ENCODE measurements around the gene ANO8. TPM values are rescaled to one million over a fixed set of nuclear protein-coding genes. Genes with fewer than 3 reads are reported as not detected.
A peak's percentile ranks its signal among the peaks of the same experiment; 100 is the strongest.

Gene ANO8
- total RNA-seq, 6 donors from 2014 or later = 9.0 to 45.1 (median 16.4) TPM

DNA sequence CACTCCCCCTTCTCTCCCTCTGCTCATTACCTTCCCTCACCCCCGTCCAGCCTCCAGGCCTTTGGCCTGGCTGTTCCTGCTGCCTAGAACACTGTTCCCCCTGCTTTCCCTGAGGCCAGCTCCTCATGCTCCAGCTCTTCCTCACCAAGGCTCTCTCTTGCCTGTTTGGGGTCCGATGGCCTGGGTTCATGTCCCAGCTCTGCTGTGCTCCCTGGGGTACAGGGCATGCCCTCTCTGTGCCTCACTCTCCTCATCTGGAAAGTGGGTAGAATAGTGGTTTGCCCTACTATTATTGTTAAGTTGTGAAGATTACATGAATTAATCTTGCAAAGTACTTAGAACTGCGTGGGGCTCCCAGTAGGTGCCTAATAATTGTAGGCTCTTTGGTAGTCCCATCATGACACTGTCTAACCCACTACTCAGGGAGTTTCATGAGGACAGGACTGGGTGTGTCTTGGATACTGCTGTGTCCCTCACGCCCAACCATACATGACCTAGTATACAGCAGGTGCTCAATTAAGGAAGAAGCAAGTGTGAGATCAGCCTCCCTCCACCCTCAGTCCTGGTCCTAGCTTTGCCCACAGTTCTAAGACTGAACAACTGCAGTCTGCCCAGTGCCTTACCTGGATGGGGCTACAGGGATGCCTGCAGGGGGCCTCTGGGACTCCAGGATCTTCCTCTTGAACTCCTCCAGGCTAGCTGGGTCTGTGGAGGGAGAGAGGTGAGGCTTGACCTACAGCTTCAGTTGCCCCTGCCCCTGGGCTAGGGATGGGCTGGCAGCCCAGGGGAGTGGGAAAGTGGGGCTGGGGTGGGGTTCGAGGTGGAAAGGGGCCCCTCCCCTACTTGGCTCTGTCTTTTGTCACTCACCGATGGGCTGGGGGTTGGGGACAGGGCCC lies 25.5 kb upstream of the ANO8 start:
- Histone ChIP-seq H3K27me3 (no peaks in the 10 kb centered on the region), H3K9me3 (no peaks in the 10 kb centered on the region), H3K27ac (no peak overlapping the region), H3K4me3 (no peak overlapping the region), H3K4me1 (peaks cover 3 to 13% (median 9%) of the 10 kb centered on the region in 4 donors), H3K36me3 (no peaks in the 10 kb centered on the region)
- 80 to 90% methylated on average over 6 of the region's 6 CpGs for WGBS, 2 donors
- TF ChIP-seq POLR2AphosphoS5 (IDR thresholded peaks at IDR 0.05) (no peak), POLR2A (IDR thresholded peaks at IDR 0.05) (no peak), EP300 (IDR thresholded peaks at IDR 0.05) (no peak)
- TF ChIP-seq, protein P1, sequence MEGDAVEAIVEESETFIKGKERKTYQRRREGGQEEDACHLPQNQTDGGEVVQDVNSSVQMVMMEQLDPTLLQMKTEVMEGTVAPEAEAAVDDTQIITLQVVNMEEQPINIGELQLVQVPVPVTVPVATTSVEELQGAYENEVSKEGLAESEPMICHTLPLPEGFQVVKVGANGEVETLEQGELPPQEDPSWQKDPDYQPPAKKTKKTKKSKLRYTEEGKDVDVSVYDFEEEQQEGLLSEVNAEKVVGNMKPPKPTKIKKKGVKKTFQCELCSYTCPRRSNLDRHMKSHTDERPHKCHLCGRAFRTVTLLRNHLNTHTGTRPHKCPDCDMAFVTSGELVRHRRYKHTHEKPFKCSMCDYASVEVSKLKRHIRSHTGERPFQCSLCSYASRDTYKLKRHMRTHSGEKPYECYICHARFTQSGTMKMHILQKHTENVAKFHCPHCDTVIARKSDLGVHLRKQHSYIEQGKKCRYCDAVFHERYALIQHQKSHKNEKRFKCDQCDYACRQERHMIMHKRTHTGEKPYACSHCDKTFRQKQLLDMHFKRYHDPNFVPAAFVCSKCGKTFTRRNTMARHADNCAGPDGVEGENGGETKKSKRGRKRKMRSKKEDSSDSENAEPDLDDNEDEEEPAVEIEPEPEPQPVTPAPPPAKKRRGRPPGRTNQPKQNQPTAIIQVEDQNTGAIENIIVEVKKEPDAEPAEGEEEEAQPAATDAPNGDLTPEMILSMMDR (IDR thresholded peaks at IDR 0.05) = no peak
- no peak for ATAC-seq (ENCODE audit: low FRiP score in 2 of 2)
- DNase-seq = no peak

DNA sequence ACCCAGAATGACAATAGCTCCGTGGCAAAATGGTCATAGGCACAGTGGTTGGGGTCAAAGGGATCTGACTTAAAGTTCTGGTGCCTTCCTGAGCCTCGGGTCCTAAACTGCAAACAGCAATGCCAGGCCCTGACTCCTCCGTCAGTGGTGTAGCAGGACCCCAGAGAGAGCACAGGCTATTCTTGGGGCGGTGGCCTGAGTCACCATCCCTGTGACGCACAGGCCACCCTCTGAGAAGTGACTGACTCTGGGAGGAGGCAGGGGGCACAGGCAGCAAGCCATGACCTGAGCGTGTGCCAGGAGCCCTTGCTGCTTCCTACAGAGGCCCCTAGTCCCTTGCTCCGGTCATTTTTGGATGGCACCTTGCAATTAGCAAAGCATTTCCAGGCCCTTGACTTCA lies 23.7 kb upstream of the ANO8 start:
- ATAC-seq (ENCODE audit: low FRiP score in 2 of 2) (peak in 1 of 2 donors; percentile 38), DNase-seq (no peak)
- no peaks in the 10 kb centered on the region for H3K36me3 ChIP-seq
- H3K27ac ChIP-seq = peak overlapping the region in 2 of 4 donors; percentile 23 to 44
- TF ChIP-seq, protein P1 (IDR thresholded peaks at IDR 0.05) = no peak
- TF ChIP-seq EP300 (IDR thresholded peaks at IDR 0.05) (no peak), POLR2A (IDR thresholded peaks at IDR 0.05) (no peak), POLR2AphosphoS5 (IDR thresholded peaks at IDR 0.05) (peak in 1 of 2 donors; percentile 17)
- WGBS, 2 donors = 74 to 81% methylated on average over 4 to 7 of the region's 7 CpGs
- peaks cover 3 to 13% (median 9%) of the 10 kb centered on the region in 4 donors for H3K4me1 ChIP-seq
- H3K27me3 ChIP-seq = no peaks in the 10 kb centered on the region
- H3K9me3 ChIP-seq = no peaks in the 10 kb centered on the region
- no peak overlapping the region for H3K4me3 ChIP-seq

DNA sequence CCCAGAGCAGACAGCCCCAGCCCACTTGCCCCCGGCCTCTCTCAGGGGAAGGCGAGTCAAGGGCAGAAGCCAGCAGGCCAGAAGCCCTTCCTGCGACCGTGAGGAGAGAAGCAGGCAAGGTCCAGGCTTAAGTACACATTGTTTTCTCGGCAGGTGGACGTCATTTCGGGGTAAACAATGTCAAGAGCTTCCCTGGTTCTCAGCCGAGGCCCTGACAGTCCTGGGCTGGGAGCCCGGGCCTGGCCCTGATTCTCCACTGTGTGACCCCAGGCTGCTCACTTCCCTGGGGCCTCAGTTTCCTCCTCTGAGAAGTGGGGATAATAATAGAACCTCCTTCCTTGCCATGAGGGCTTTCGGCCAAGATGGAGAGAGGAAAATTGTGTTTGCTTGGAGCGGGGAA lies 23.1 kb upstream of the ANO8 start:
- WGBS, 2 donors = 39 to 73% methylated on average over 4 to 11 of the region's 11 CpGs
- Histone ChIP-seq H3K27ac (peak overlapping the region in 3 of 4 donors; percentile 23 to 44 (median 26)), H3K4me1 (peaks cover 8 to 13% (median 13%) of the 10 kb centered on the region in 4 donors), H3K36me3 (no peaks in the 10 kb centered on the region), H3K4me3 (no peak overlapping the region), H3K27me3 (no peaks in the 10 kb centered on the region), H3K9me3 (no peaks in the 10 kb centered on the region)
- ATAC-seq (ENCODE audit: low FRiP score in 2 of 2) (peak; percentile 25 to 55), DNase-seq (peak in 1 of 2 donors; percentile 73)
- TF ChIP-seq POLR2A (IDR thresholded peaks at IDR 0.05) = no peak
- TF ChIP-seq POLR2AphosphoS5 (IDR thresholded peaks at IDR 0.05) = peak in 1 of 2 donors; percentile 12
- peak in 1 of 4 donors; percentile 30 for TF ChIP-seq EP300 (IDR thresholded peaks at IDR 0.05)

DNA sequence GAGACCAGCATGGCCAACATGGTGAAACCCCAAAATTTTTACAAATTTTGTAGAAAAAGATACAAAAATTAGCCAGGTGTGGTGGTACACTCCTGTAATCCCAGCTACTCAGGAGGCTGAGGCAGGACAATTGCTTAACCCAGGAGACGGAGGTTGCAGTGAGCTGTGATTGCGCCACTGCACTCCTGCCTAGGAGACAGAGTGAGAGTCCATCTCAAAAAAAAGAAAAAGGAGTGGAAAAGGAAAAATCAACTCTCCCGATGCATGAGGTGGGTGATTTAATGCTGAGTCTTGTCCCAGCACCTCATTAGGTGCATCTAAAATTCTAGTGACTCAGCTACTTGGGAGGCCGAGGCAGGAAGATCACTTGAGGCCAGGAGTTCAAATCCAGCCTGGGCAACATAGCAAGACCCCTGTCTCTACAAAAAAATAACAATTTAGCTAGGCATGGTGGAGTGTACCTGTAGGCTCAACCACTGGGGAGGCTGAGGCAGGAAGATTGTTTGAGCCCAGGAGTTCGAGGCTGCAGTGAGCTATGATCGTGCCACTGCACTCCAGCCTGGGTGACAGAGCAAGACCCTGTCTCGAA lies 22.5 kb upstream of the ANO8 start:
- peaks cover 9 to 19% (median 15%) of the 10 kb centered on the region in 4 donors for H3K4me1 ChIP-seq
- no peaks in the 10 kb centered on the region for H3K36me3 ChIP-seq
- no peaks in the 10 kb centered on the region for H3K9me3 ChIP-seq
- no peak overlapping the region for H3K4me3 ChIP-seq
- WGBS, 2 donors = 68 to 83% methylated on average over 7 of the region's 7 CpGs
- no peaks in the 10 kb centered on the region for H3K27me3 ChIP-seq
- peak overlapping the region in 3 of 4 donors; percentile 23 to 44 (median 26) for H3K27ac ChIP-seq
- ATAC-seq (ENCODE audit: low FRiP score in 2 of 2) = no peak
- TF ChIP-seq EP300 (IDR thresholded peaks at IDR 0.05) (no peak), POLR2AphosphoS5 (IDR thresholded peaks at IDR 0.05) (no peak)
- TF ChIP-seq, protein P1 (IDR thresholded peaks at IDR 0.05) = no peak
- no peak for DNase-seq

DNA sequence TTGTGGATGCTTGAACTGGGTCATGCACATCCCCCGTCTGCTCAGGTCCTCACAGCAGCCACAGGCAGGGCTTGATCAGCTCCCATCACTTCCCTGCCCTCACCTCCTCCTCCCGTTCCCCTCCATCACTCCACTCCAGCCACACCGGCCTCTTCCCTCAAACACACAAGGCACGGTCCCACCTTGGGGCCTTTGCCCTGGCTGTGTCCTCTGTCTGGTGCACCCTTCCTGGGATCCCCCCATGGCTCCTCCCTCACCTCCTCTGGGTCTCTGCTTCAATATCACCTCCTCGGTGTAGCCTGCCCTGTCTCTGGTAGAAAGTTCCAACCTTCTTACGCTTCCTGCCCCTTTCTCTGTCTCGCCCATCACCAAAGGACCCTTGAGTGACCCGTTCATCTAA lies 18.7 kb upstream of the ANO8 start:
- no peak overlapping the region for H3K4me3 ChIP-seq
- WGBS, 2 donors = 81 to 86% methylated on average over 8 of the region's 8 CpGs
- ATAC-seq (ENCODE audit: low FRiP score in 2 of 2) = peak in 1 of 2 donors; percentile 36
- DNase-seq = no peak
- H3K27me3 ChIP-seq = no peaks in the 10 kb centered on the region
- H3K4me1 ChIP-seq = peaks cover 15 to 33% (median 24%) of the 10 kb centered on the region in 4 donors
- TF ChIP-seq EP300 (IDR thresholded peaks at IDR 0.05) (no peak), POLR2AphosphoS5 (IDR thresholded peaks at IDR 0.05) (no peak), POLR2A (IDR thresholded peaks at IDR 0.05) (no peak)
- TF ChIP-seq, protein P1 (IDR thresholded peaks at IDR 0.05) = no peak
- peak overlapping the region in 1 of 4 donors; percentile 49 for H3K27ac ChIP-seq
- no peaks in the 10 kb centered on the region for H3K36me3 ChIP-seq
- no peaks in the 10 kb centered on the region for H3K9me3 ChIP-seq

Data from upper lobe of left lung (tissue), 6 donors.